CD4-positive, alpha-beta T cell treated with Interleukin-15 for 1 hour (primary cell): Measurements from ENCODE around the gene BBS2.

Source experiments
- DNase-seq: peaks from one replicate; pipeline ENCODE4 v3.0.0-alpha.2; 2020

BBS2 gene

DNA sequence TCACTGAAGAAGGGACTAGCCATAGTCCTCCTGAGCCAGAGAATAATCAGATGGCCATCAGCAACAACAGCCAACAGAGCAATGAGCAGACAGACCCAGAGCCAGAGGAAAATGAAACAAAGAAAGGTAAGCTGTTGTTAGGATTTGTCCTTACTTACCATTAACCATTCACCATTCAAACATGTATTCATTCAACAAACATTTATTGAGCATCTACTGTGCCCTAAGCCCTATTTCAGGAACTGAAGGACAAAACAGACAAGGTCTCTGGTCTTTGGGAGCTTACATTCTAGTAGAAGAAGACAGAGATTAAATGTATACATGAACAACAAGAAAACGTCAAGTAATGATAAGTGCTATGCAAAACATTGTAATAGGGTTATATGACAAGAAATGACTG is 49.2 kb downstream of the BBS2 start:
- no peak for DNase-seq

DNA sequence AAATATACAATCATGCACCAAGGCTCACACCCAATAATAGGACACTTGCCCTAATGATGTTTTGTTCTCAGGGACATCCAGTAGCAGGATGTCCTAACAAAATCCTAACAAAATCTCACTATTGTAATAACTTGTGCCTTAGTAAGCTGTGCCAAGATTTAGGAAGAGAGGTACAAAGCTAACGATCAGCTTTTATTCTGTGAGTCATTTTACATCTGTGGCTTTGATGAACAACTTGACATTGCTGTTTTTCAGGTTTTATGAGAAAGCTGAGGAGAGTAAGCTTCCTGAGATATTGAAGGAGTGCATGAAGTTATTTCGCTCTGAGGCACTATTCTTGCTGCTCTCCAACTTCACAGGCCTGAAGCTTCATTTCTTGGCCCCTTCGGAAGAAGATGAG is 49.6 kb downstream of the BBS2 start:
- DNase-seq = no peak

DNA sequence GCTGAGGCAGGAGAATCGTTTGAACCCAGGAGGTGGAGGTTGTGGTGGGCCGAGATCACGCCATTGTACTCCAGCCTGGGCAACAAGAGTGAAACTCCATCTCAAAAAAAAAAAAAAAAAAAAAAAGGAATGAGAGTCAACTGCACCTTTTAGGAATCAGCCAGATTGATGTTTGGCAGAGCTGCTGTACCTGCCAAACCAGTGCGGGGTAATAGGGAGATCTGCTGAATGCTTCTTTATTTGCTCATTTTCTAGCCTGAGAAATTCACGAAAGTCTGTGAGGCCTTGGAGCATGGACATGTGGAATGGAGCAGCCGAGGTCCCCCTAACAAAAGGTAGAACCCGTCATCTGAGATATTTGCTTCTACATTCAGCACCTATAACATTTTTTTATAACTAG is 50.1 kb downstream of the BBS2 start:
- no peak for DNase-seq

DNA sequence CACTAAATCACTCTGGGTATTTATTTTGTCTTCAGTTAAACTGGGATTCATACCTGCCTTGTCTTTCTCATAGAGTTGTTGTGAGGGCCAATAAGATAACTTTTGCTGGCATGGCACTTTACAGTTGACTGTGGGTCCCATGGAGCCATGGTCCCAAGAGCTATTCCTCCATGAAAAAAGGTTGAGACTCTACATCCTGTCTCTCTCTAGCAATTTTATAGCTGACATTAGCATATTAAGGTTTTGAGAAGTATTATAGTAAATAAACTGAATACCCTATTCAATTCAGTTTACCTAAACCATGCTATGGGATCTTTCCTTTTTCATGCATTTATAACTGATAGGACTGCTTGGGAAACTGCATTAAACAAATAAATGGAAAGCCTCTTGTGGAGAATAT is 51.0 kb downstream of the BBS2 start:
- DNase-seq = no peak

DNA sequence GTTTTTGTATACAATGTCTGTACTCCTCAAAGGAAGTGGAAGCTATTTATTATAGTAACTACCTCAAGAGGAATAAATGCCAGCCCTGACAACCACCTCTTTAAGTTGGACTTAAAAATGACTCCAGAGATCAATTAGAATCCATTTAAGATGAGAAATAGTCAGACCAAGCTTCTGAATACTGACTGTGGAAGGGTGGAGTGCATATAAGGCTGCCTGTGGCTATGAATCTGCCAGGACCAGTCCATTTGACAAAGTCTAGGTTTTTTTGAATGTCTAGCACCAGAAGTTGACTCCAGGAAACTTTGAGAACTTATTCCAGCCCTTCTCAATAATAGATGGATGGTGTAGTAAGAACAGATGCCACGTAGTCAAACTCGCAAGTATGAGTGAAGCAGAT is 53.5 kb downstream of the BBS2 start:
- no peak for DNase-seq

DNA sequence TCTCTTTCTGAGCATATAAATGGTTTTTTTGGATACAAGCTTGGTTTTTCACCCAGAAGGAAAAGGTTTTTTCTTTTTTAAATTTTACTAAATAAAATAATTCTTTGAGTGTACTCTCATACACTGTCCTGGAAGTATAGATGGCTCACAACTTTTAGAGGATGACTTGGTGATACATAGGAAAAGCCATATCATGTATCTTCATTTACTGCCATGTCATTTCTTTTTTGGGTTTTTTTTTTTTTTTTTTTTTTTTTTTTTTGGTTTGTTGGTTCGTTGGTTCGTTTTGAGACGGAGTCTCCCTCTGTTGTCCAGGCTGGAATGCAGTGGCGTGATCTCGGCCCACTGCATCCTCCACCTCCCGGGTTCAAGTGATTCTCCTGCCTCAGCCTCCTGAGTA is 56.7 kb downstream of the BBS2 start:
- DNase-seq = no peak

DNA sequence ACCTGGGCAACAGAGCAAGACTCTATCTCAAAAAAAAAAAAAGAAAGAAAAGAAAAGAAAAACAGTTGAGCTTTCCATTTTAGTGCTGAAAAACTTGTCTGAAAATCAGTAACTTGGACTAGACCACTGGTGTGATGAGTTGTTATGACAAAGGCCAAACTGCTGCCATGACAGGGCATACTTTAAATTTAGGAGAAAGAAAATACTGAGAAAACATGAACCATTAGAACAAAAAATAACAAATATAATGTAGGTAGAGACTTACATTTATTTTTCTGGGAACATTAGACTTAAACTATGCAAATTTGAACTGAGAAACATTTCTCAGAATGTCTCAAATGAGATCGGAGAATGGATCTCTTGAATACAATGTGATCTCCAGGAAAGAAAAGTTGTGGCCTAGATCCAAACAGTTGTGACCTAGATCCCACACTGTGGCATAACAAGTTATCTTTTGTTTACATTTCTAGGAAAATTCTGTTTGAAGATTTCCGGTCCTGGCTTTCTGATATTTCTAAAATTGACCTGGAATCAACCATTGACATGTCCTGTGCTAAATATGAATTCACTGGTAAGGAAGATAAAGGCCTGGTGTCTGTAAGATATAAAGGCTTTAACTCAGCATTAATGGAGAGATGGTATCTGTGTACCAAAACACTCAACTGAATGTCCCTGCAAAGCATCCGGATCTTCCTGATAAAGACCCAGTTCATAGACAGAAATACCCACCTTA is 57.6 kb downstream of the BBS2 start:
- DNase-seq = no peak

DNA sequence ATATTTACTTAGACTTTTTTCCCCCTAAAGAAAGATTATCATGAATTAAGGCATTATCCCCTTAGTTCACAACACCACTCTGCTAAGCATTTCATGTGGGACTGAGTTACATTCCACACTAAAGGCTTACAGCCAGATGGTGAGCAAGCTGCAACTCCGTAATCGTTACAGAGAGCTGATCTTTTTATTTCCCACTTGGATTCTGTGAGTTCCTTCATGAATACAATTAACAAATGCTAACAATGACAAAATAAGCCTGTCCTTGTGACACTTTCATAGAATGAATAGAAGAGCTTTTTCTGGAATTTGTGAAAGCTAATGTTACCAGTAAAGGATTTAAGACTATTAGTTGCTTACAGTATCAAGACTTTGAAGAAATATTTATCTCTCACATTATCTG is 59.7 kb downstream of the BBS2 start:
- DNase-seq = no peak

DNA sequence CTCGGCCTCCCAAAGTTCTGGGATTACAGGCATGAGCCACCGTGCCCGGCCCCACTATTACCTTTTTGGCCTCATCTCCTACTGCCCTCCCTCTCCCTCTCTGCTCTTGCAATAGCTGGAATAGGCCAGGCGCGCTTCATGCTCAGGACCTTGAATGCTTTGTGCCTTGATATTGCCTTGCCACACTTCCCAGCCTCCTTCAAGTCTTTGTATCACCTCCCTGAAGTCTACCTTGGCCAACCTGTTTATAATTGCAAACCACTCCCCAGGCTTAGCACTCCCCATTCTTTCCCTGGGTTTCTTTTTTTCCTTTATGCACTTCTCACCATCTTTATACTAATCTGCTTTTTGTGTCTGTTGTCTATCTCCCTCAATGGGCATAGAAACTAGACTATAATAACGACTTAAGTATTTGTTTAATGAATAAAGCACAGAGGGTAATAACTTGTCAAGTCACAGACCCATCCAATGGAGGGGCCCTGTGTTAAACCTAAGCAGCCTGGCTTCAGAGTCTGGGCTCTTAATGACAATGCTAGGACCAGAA is 61.8 kb downstream of the BBS2 start:
- DNase-seq = no peak

DNA sequence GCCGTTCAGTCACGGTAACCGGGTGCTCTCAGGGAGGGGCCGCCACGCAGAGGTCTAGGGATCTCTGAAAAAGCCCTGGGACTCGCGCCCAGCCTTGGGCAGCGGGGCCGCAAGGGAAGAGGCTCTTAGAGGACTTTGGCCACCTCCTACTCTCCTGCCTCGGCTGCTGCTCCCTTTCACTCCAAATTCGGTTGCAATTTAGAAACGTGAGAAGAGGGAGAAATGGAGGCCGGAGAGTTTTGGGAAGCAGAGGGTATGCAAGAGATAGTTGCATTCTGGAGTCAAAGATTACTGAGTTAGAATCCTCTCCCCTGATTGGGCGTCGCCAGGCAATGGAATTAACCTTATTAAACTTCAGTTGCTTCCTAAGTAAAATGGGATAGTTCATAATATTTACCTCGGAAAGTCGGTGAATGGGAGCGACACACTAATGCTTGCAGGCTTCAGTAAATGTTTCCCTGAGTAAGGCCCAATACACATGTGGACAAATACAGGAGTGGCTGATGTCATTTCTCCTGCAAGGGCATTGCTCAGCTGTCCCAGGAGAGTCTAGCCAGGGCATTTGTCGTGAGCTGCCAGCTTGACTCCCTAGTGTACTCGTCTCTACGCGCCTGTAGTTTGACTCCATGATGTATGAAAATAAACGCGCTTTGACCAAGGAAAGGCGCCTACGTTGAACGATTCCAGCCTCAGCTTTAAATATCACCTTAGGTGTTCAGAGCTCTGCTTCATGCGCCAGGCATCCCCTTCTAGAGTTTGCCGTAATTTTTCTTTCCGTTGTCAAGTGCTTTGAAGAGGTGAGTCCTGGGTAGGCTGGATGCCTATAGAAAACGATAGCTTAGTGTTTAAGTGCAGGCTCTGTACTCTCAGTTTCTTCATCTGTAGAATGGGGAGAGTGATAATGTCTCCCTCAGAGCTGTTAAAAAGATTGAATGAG is 67.8 kb downstream of the BBS2 start:
- no peak for DNase-seq

DNA sequence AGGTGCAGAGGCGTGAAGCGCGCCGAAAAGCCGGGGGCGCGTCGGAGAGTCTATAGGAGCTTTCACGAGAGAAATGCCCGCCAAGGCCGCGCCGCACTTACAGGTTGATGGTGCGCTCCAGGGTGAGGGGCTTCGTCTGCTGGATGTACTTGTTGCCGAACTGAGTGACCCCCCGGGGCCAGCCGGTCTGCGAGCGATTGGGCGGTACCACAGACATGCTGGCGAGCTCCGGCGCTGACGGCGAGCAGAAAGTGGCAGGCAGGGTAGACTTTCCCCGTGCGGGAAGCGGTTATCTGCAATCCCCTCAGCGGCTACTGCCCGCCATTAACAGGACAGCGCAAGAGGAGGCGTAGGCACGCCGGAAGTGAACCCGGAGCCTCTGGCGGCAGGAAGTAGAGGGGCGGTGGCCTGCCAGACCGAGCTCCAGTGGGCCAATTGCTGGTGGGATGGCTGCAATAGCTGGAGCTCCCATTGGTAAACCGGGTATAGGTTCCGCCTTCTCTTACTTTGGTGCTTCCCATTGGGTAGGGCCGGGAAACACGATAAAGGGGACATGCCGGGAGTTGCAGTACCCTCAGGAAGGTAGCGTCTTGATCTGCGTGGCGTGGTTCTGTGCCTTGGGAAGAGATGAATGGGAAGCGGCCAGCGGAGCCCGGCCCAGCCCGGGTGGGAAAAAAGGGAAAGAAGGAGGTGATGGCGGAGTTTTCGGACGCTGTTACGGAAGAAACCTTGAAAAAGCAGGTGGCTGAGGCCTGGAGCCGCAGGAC is 68.7 kb downstream of the BBS2 start, which contains the start of the genes NUDT21 and OGFOD1:
Gene NUDT21, minus strand, starts transcription at position 347 of the 767 bp plus-strand sequence. Its CDS starts 130 bp downstream, at position 217.
Gene OGFOD1, plus strand, starts transcription at position 569 of the 767 bp plus-strand sequence. Its CDS starts 59 bp downstream, at position 628.
- peak; percentile 95 for DNase-seq

DNA sequence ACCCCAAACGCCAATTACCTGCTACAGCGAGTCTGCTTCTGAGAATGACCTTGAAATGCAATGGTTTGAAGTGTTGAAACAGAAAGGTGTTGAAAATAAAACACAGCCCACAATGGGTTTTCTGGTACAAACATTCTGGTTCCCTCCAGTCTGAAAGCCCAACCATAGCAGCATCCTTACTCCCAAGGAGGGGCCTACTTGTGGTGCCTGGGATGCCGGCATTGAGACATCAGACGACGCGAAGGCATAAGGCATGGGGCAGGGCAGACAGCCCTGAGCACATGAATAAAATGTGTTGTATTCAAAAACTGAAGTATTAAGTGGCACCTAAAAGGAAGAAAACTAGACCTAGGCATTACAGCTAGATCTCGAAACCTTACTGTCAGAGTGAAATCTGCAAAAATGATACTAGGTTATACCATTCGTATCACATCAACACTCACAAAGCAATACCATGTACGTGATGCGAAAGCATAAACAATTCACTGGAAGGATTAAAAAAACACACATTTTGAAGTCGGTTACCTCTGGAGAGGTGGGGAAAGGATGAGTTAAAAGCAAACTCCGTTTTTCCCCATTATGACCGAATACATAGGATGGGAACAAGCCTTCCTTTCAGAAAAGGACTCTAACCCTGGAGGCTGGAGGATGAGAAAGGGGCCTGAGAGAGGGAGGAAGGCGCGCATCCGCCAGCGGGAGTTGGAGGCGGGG is 69.4 kb downstream of the BBS2 start:
- no peak for DNase-seq

DNA sequence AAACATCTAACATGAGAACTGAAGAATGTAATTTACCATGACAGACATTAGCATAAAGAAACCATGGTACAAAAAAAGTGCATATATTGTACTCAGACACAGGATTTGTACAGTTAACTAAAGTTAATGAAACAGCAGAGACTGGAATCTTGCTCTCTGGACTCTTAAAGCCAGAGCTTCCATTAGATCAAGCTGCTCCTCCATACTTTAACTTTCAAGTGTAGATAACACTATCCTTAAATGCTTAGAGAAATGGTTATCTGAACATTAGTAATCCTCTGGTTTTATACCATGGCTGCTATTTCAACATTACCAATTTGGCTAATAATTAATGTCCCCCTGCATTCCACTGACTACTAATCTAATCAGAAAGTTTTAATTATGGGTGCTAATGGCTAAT is 71.8 kb downstream of the BBS2 start:
- DNase-seq = no peak

DNA sequence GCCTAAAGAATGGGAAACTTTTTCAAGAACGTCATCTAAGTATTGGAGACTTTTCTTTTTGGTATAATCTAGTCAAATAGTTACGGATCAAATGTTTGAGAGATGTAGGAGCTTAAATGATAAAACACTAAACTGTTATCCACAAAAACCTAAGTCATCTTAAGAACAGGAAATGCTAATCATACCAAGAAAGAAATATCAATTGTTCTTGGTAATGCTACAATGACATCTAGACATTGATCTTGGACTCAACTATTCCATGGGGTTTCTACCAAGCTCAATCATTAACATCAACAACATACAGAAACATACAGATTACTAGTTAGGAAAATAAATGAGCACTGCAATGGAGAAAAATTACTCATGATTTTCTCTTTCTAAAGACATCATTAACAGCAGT is 72.5 kb downstream of the BBS2 start:
- DNase-seq = no peak

DNA sequence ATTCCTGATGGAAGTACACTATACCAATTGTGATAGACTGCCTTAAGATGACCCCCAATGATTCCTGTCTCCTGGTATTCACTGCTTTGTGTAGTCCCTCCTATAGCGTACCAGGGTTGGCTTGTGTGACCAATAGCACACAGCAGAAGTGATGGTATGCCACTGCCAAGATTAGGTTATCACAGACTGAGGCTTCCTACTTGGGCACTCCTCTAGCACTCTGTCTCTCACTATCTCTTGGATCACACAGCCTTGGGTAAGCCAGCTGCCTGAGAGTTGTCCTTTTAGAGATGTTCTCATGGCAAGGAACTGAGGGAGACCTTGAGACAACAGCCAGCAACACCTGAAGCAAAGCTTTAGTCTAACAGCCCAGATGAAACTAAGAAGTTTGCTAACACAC is 81.8 kb downstream of the BBS2 start:
- no peak for DNase-seq

DNA sequence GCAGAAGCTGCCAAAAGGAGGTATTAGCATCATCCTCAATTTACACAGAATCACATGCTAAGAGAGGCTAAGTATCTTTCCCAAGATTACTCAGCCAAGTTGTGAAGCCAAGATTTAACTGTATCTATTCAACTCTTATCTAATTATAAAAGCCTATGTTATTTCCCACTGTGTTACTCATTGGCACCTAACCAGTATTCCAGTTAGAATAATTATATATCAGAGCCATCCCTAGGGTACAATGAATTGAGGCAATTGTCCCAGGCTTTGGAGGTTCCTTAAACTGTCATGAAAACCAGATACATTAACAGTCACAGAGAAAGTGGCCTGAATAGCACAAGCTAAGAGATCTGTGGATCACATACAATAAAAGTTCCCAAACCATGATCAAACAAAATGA is 83.6 kb downstream of the BBS2 start:
- no peak for DNase-seq
